Measurements from ENCODE around the gene GDNF. TPM values are rescaled to one million over a fixed set of nuclear protein-coding genes. Genes with fewer than 3 reads are reported as not detected.

GDNF gene
- total RNA-seq, 1 donor from 2014 or later: 0.85 TPM

GRCh38 chr5:37847978-37848425, 8.2 kb upstream of the GDNF start:
- H3K27me3 Mint-ChIP-seq (ENCODE audit: low read depth): peaks cover 14% of the 10 kb centered on the region
- DNase-seq (ENCODE audit: low spot score in 2 of 2, unreplicated experiment in 2 of 2): no peak
- no peak for TF ChIP-seq CTCF (IDR thresholded peaks at IDR 0.05; ENCODE audit: unreplicated experiment)
- no peaks in the 10 kb centered on the region for H3K36me3 Mint-ChIP-seq
- no peak overlapping the region for H3K27ac Mint-ChIP-seq
- peaks cover 21% of the 10 kb centered on the region for H3K4me1 Mint-ChIP-seq
- no peaks in the 10 kb centered on the region for H3K9me3 Mint-ChIP-seq
- H3K4me3 Mint-ChIP-seq: no peak overlapping the region

GRCh38 chr5:37846786-37847310, 7.0 kb upstream of the GDNF start:
- Mint-ChIP-seq H3K27me3 (ENCODE audit: low read depth) (peaks cover 23% of the 10 kb centered on the region), H3K9me3 (no peaks in the 10 kb centered on the region), H3K36me3 (no peaks in the 10 kb centered on the region), H3K27ac (no peak overlapping the region), H3K4me3 (no peak overlapping the region), H3K4me1 (peaks cover 21% of the 10 kb centered on the region)
- DNase-seq (ENCODE audit: low spot score in 2 of 2, unreplicated experiment in 2 of 2): no peak
- TF ChIP-seq CTCF (IDR thresholded peaks at IDR 0.05; ENCODE audit: unreplicated experiment): no peak

- peaks cover 46% of the 10 kb centered on the region for H3K27me3 Mint-ChIP-seq (ENCODE audit: low read depth)
- no peaks in the 10 kb centered on the region for H3K9me3 Mint-ChIP-seq
- peaks cover 16% of the 10 kb centered on the region for H3K4me1 Mint-ChIP-seq
Measured at GRCh38 chr5:37844009-37844408, 4.2 kb upstream of the GDNF start.

GRCh38 chr5:37842048-37842447, 2.2 kb upstream of the GDNF start:
- no peak overlapping the region for H3K27ac Mint-ChIP-seq
- DNase-seq (ENCODE audit: low spot score in 2 of 2, unreplicated experiment in 2 of 2): no peak
- no peaks in the 10 kb centered on the region for H3K36me3 Mint-ChIP-seq
- H3K4me3 Mint-ChIP-seq: no peak overlapping the region
- peaks cover 20% of the 10 kb centered on the region for H3K4me1 Mint-ChIP-seq
- H3K9me3 Mint-ChIP-seq: no peaks in the 10 kb centered on the region
- no peak for TF ChIP-seq CTCF (IDR thresholded peaks at IDR 0.05; ENCODE audit: unreplicated experiment)
- peaks cover 65% of the 10 kb centered on the region for H3K27me3 Mint-ChIP-seq (ENCODE audit: low read depth)

More at GRCh38 chr5:37844009-37844408, 4.2 kb upstream of the GDNF start:
- H3K4me3 Mint-ChIP-seq: no peak overlapping the region
- TF ChIP-seq CTCF (IDR thresholded peaks at IDR 0.05; ENCODE audit: unreplicated experiment): no peak
- H3K27ac Mint-ChIP-seq: no peak overlapping the region
- no peaks in the 10 kb centered on the region for H3K36me3 Mint-ChIP-seq
- no peak for DNase-seq (ENCODE audit: low spot score in 2 of 2, unreplicated experiment in 2 of 2)

- Mint-ChIP-seq H3K27ac (no peak overlapping the region), H3K36me3 (no peaks in the 10 kb centered on the region), H3K4me3 (no peak overlapping the region), H3K27me3 (ENCODE audit: low read depth) (peaks cover 74% of the 10 kb centered on the region), H3K4me1 (peaks cover 22% of the 10 kb centered on the region), H3K9me3 (no peaks in the 10 kb centered on the region)
- no peak for TF ChIP-seq CTCF (IDR thresholded peaks at IDR 0.05; ENCODE audit: unreplicated experiment)
- DNase-seq (ENCODE audit: low spot score in 2 of 2, unreplicated experiment in 2 of 2): no peak
Measured at GRCh38 chr5:37841203-37841602, 1.4 kb upstream of the GDNF start.

Data from mesothelial cell of epicardium (in vitro differentiated cells).